ENCODE measurements around the gene ADCYAP1.

ADCYAP1 gene

GRCh38 chr18:892316-892715 is 12.4 kb upstream of the ADCYAP1 start:
- H3K79me2 ChIP-seq (ENCODE audit: control insufficient read depth, insufficient read depth, low read length, poor library complexity): no peaks in the 10 kb centered on the region
- no peak overlapping the region for H2BK120ac ChIP-seq (ENCODE audit: insufficient read depth, low read length, poor library complexity)
- no peak overlapping the region for H3K18ac ChIP-seq (ENCODE audit: low read length)
- H3K27me3 ChIP-seq (ENCODE audit: insufficient read depth, low read length): no peaks in the 10 kb centered on the region
- H2AK5ac ChIP-seq (ENCODE audit: low read length): no peak overlapping the region
- H3K4me3 ChIP-seq (ENCODE audit: low read depth, low read length): no peak overlapping the region
- H3K9me3 ChIP-seq (ENCODE audit: insufficient read depth, low read depth, low read length): no peaks in the 10 kb centered on the region
- no peaks in the 10 kb centered on the region for H3K4me1 ChIP-seq (ENCODE audit: control insufficient read depth in 1 of 2, insufficient read depth in 2 of 2, low read length in 2 of 2)
- H3K4ac ChIP-seq (ENCODE audit: low read depth, low read length): no peak overlapping the region
- no peak overlapping the region for H3K14ac ChIP-seq (ENCODE audit: low read length)
- H4K12ac ChIP-seq (ENCODE audit: low read depth, low read length): no peak overlapping the region
- H4K8ac ChIP-seq (ENCODE audit: low read depth, low read length): no peak overlapping the region
- no peak overlapping the region for H2BK12ac ChIP-seq (ENCODE audit: low read length)
- WGBS (ENCODE audit: extremely low coverage, insufficient coverage, insufficient read length): no CpG with 5 or more reads among the region's 4 CpGs
- H2AFZ ChIP-seq (ENCODE audit: insufficient read depth, low read length, poor library complexity): no peak overlapping the region
- H2BK5ac ChIP-seq (ENCODE audit: low read depth, low read length, poor library complexity): no peak overlapping the region
- no peak overlapping the region for H4K91ac ChIP-seq (ENCODE audit: low read depth, low read length)
- no peak overlapping the region for H3K4me2 ChIP-seq (ENCODE audit: low read length)
- H3K27ac ChIP-seq (ENCODE audit: low read depth, low read length): no peak overlapping the region
- no peak overlapping the region for H3K9ac ChIP-seq (ENCODE audit: low read length)
- H3K36me3 ChIP-seq (ENCODE audit: control insufficient read depth in 1 of 2, insufficient read depth in 2 of 2, low read length in 2 of 2): no peaks in the 10 kb centered on the region
- H3K23ac ChIP-seq (ENCODE audit: low read length): no peak overlapping the region
- no peaks in the 10 kb centered on the region for H3K79me1 ChIP-seq (ENCODE audit: low read length)
- DNase-seq: no peak

DNA sequence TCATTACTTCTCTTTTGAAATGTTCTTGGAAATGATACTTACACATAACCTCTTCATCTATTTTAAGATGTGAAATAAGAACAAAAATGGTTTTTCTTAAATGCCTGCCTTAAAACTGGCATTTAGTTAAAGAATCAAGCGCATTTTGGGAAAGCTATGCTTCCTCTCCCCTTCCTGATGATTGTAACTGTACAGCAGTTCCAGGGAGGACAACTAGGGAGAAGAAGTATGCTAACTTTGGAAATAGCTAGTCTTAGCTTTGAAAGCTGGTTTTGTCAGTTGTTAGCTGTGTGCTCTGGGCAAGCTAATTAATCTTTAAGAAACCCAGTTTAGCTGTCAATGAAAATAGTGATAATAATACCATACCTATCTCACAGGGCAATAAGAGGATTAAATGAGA is 8.4 kb upstream of the ADCYAP1 start:
- H2BK120ac ChIP-seq (ENCODE audit: insufficient read depth, low read length, poor library complexity): no peak overlapping the region
- no peak overlapping the region for H2BK5ac ChIP-seq (ENCODE audit: low read depth, low read length, poor library complexity)
- H4K91ac ChIP-seq (ENCODE audit: low read depth, low read length): no peak overlapping the region
- no peak overlapping the region for H3K4ac ChIP-seq (ENCODE audit: low read depth, low read length)
- no peaks in the 10 kb centered on the region for H3K36me3 ChIP-seq (ENCODE audit: control insufficient read depth in 1 of 2, insufficient read depth in 2 of 2, low read length in 2 of 2)
- H3K9me3 ChIP-seq (ENCODE audit: insufficient read depth, low read depth, low read length): no peaks in the 10 kb centered on the region
- H3K4me2 ChIP-seq (ENCODE audit: low read length): no peak overlapping the region
- H3K27me3 ChIP-seq (ENCODE audit: insufficient read depth, low read length): no peaks in the 10 kb centered on the region
- no peak overlapping the region for H4K8ac ChIP-seq (ENCODE audit: low read depth, low read length)
- H3K4me1 ChIP-seq (ENCODE audit: control insufficient read depth in 1 of 2, insufficient read depth in 2 of 2, low read length in 2 of 2): no peaks in the 10 kb centered on the region
- H3K23ac ChIP-seq (ENCODE audit: low read length): no peak overlapping the region
- no peak overlapping the region for H3K4me3 ChIP-seq (ENCODE audit: low read depth, low read length)
- H3K79me2 ChIP-seq (ENCODE audit: control insufficient read depth, insufficient read depth, low read length, poor library complexity): no peaks in the 10 kb centered on the region
- no peak overlapping the region for H3K27ac ChIP-seq (ENCODE audit: low read depth, low read length)
- no peak overlapping the region for H3K18ac ChIP-seq (ENCODE audit: low read length)
- H3K14ac ChIP-seq (ENCODE audit: low read length): no peak overlapping the region
- H3K79me1 ChIP-seq (ENCODE audit: low read length): no peaks in the 10 kb centered on the region
- H2AK5ac ChIP-seq (ENCODE audit: low read length): no peak overlapping the region
- H2BK12ac ChIP-seq (ENCODE audit: low read length): no peak overlapping the region
- no peak for DNase-seq
- no peak overlapping the region for H3K9ac ChIP-seq (ENCODE audit: low read length)
- H4K12ac ChIP-seq (ENCODE audit: low read depth, low read length): no peak overlapping the region
- WGBS (ENCODE audit: extremely low coverage, insufficient coverage, insufficient read length): no CpG with 5 or more reads among the region's 1 CpG
- H2AFZ ChIP-seq (ENCODE audit: insufficient read depth, low read length, poor library complexity): no peak overlapping the region

DNA sequence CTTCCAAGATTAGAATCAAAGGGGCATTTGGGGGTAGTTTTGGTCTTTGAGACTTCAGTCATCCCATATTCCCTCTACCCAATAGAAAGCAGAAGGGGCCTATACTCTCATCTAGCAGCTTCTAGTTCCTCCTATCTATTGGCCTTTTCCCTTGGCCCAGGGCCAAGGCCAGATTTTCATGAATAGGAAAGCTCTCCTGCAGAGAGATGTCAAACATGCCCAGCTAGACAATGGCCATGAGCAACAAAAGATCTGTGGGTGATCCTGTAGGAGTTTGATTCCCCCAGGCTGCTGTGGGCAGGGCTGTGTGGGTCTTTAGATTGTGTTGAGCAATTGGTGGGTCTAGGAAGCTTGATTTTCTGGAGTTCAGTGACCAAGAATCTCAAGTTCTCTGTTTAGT is 2.9 kb upstream of the ADCYAP1 start:
- H3K27me3 ChIP-seq (ENCODE audit: insufficient read depth, low read length): peaks cover 28% of the 10 kb centered on the region
- H2BK12ac ChIP-seq (ENCODE audit: low read length): no peak overlapping the region
- DNase-seq: no peak
- no peak overlapping the region for H4K91ac ChIP-seq (ENCODE audit: low read depth, low read length)
- H3K4ac ChIP-seq (ENCODE audit: low read depth, low read length): no peak overlapping the region
- no peak overlapping the region for H2AFZ ChIP-seq (ENCODE audit: insufficient read depth, low read length, poor library complexity)
- H3K14ac ChIP-seq (ENCODE audit: low read length): no peak overlapping the region
- H2AK5ac ChIP-seq (ENCODE audit: low read length): no peak overlapping the region
- no peak overlapping the region for H3K9ac ChIP-seq (ENCODE audit: low read length)
- H3K79me2 ChIP-seq (ENCODE audit: control insufficient read depth, insufficient read depth, low read length, poor library complexity): no peaks in the 10 kb centered on the region
- H3K23ac ChIP-seq (ENCODE audit: low read length): no peak overlapping the region
- no peak overlapping the region for H3K4me2 ChIP-seq (ENCODE audit: low read length)
- H4K8ac ChIP-seq (ENCODE audit: low read depth, low read length): no peak overlapping the region
- H3K9me3 ChIP-seq (ENCODE audit: insufficient read depth, low read depth, low read length): peaks cover 2% of the 10 kb centered on the region
- H3K79me1 ChIP-seq (ENCODE audit: low read length): no peaks in the 10 kb centered on the region
- H2BK120ac ChIP-seq (ENCODE audit: insufficient read depth, low read length, poor library complexity): no peak overlapping the region
- no peak overlapping the region for H3K18ac ChIP-seq (ENCODE audit: low read length)
- H2BK5ac ChIP-seq (ENCODE audit: low read depth, low read length, poor library complexity): no peak overlapping the region
- no peak overlapping the region for H3K27ac ChIP-seq (ENCODE audit: low read depth, low read length)
- H3K4me3 ChIP-seq (ENCODE audit: low read depth, low read length): no peak overlapping the region
- no peaks in the 10 kb centered on the region for H3K36me3 ChIP-seq (ENCODE audit: control insufficient read depth in 1 of 2, insufficient read depth in 2 of 2, low read length in 2 of 2)
- peaks cover 0 to 2% of the 10 kb centered on the region in 2 experiments for H3K4me1 ChIP-seq (ENCODE audit: control insufficient read depth in 1 of 2, insufficient read depth in 2 of 2, low read length in 2 of 2)
- no peak overlapping the region for H4K12ac ChIP-seq (ENCODE audit: low read depth, low read length)

GRCh38 chr18:902229-902628 is 2.4 kb upstream of the ADCYAP1 start:
- H4K8ac ChIP-seq (ENCODE audit: low read depth, low read length): no peak overlapping the region
- no CpG with 5 or more reads among the region's 9 CpGs for whole genome bisulfite sequencing (ENCODE audit: extremely low coverage, insufficient coverage, insufficient read length)
- no peak overlapping the region for H2BK12ac ChIP-seq (ENCODE audit: low read length)
- H3K79me2 ChIP-seq (ENCODE audit: control insufficient read depth, insufficient read depth, low read length, poor library complexity): no peaks in the 10 kb centered on the region
- peaks cover 2% of the 10 kb centered on the region for H3K9me3 ChIP-seq (ENCODE audit: insufficient read depth, low read depth, low read length)
- no peak overlapping the region for H4K12ac ChIP-seq (ENCODE audit: low read depth, low read length)
- peaks cover 0 to 7% of the 10 kb centered on the region in 2 experiments for H3K4me1 ChIP-seq (ENCODE audit: control insufficient read depth in 1 of 2, insufficient read depth in 2 of 2, low read length in 2 of 2)
- no peak overlapping the region for H2AFZ ChIP-seq (ENCODE audit: insufficient read depth, low read length, poor library complexity)
- H3K27me3 ChIP-seq (ENCODE audit: insufficient read depth, low read length): peaks cover 33% of the 10 kb centered on the region
- no peak overlapping the region for H3K14ac ChIP-seq (ENCODE audit: low read length)
- H3K27ac ChIP-seq (ENCODE audit: low read depth, low read length): no peak overlapping the region
- no peak for DNase-seq
- no peak overlapping the region for H3K4me2 ChIP-seq (ENCODE audit: low read length)
- no peak overlapping the region for H3K4ac ChIP-seq (ENCODE audit: low read depth, low read length)
- no peak overlapping the region for H4K91ac ChIP-seq (ENCODE audit: low read depth, low read length)
- no peak overlapping the region for H3K18ac ChIP-seq (ENCODE audit: low read length)
- H3K9ac ChIP-seq (ENCODE audit: low read length): no peak overlapping the region
- no peak overlapping the region for H2AK5ac ChIP-seq (ENCODE audit: low read length)
- H3K23ac ChIP-seq (ENCODE audit: low read length): no peak overlapping the region
- no peak overlapping the region for H3K4me3 ChIP-seq (ENCODE audit: low read depth, low read length)
- no peak overlapping the region for H2BK5ac ChIP-seq (ENCODE audit: low read depth, low read length, poor library complexity)
- no peak overlapping the region for H2BK120ac ChIP-seq (ENCODE audit: insufficient read depth, low read length, poor library complexity)
- no peaks in the 10 kb centered on the region for H3K79me1 ChIP-seq (ENCODE audit: low read length)
- no peaks in the 10 kb centered on the region for H3K36me3 ChIP-seq (ENCODE audit: control insufficient read depth in 1 of 2, insufficient read depth in 2 of 2, low read length in 2 of 2)
